Smooth muscle cell (in vitro differentiated cells): Measurements from ENCODE around the gene GALNT6. TPM values are rescaled to one million over a fixed set of nuclear protein-coding genes. Genes with fewer than 3 reads are reported as not detected.

Experiments used
- DNase-seq: peaks from one replicate; lab custom pipeline; 2025; ENCODE audit not compliant: unreplicated experiment; lab: John Stamatoyannopoulos, UW
- H2AFZ ChIP-seq: fragments of 200-600 bp; sonication (generic); 2 replicates; pipeline ENCODE4 v1.6.0; 2016; ENCODE audit warnings: antibody characterized with exemption, low read depth, mild to moderate bottlenecking
- H3F3A ChIP-seq: fragments of 200-600 bp; sonication (generic); 2 replicates; pipeline ENCODE4 v1.6.0; 2017; ENCODE audit warnings: antibody characterized with exemption, low read depth
- H3K27ac ChIP-seq: fragments of 200-600 bp; sonication (generic); 2 replicates; pipeline ENCODE4 v1.5.1; 2016; ENCODE audit warnings: low read depth, mild to moderate bottlenecking
- H3K27me3 ChIP-seq: fragments of 200-600 bp; sonication (generic); 2 replicates; pipeline ENCODE4 v1.6.1; 2016; ENCODE audit warnings: low read depth, mild to moderate bottlenecking
- H3K36me3 ChIP-seq: fragments of 200-600 bp; sonication (generic); 2 replicates; pipeline ENCODE4 v1.5.1; 2016; ENCODE audit warnings: low read depth
- H3K4me1 ChIP-seq: fragments of 200-600 bp; sonication (generic); 2 replicates; pipeline ENCODE4 v1.5.1; 2016; ENCODE audit warnings: low read depth
- H3K4me2 ChIP-seq: fragments of 200-600 bp; sonication (generic); 2 replicates; pipeline ENCODE4 v1.6.0; 2016; ENCODE audit warnings: mild to moderate bottlenecking
- H3K4me3 ChIP-seq: fragments of 200-600 bp; sonication (generic); 2 replicates; pipeline ENCODE4 v1.5.1; 2016; ENCODE audit warnings: mild to moderate bottlenecking
- H3K79me2 ChIP-seq: fragments of 200-600 bp; sonication (generic); 2 replicates; pipeline ENCODE4 v1.6.0; 2016; ENCODE audit warnings: low read depth, mild to moderate bottlenecking
- H3K9ac ChIP-seq: fragments of 200-600 bp; sonication (generic); 2 replicates; pipeline ENCODE4 v1.6.0; 2016; ENCODE audit warnings: low read depth
- H3K9me3 ChIP-seq: fragments of 200-600 bp; sonication (generic); replicated peaks from 2 replicates; pipeline ENCODE4 v1.5.1; 2016; ENCODE audit warnings: low read depth
- H4K20me1 ChIP-seq: fragments of 200-600 bp; sonication (generic); 2 replicates; pipeline ENCODE4 v1.6.0; 2016; ENCODE audit warnings: low read depth
- WGBS: methylation state at CpG from one replicate; pipeline ENCODE4 v1.1.7; 2016; ENCODE audit warnings: low lambda C conversion rate; 5-methylcytosine and 5-hydroxymethylcytosine counted together
- polyA plus RNA-seq: library from polyadenylated mRNA; unstranded; fragments of >200 nt; fragmentation: Nextera tagmentation; extraction: Ambion mirVana; gene quantifications from 2 replicates; pipeline ENCODE4 v1.2.1, GENCODE V29; 2016
- total RNA-seq: library from RNA; depleted of rRNA; stranded (reverse); fragments of >200 nt; gene quantifications from 2 replicates; pipeline ENCODE4 v1.2.3, GENCODE V29; 2014
- TF ChIP-seq, protein P1 (sequence below): fragments of 200-600 bp; sonication (generic); IDR thresholded peaks from 2 replicates; pipeline ENCODE4 v1.5.1; 2017; ENCODE audit warnings: borderline replicate concordance, mild to moderate bottlenecking, antibody characterized with exemption; ENCODE audit not compliant: insufficient read depth, poor library complexity, severe bottlenecking

Gene GALNT6
- total and polyA plus RNA-seq, 2 experiments from 2014 or later: 7.8 to 55.6 TPM

- no peaks in the 10 kb centered on the region for H4K20me1 ChIP-seq
- no peak for DNase-seq
- H3K4me3 ChIP-seq: no peak overlapping the region
- no peak overlapping the region for H3K9ac ChIP-seq
- H3K27me3 ChIP-seq: no peaks in the 10 kb centered on the region
- H3K36me3 ChIP-seq: no peaks in the 10 kb centered on the region
- H2AFZ ChIP-seq: no peak overlapping the region
- no peaks in the 10 kb centered on the region for H3K9me3 ChIP-seq
- WGBS: 100% methylated on average over 1 of the region's 1 CpG
- H3F3A ChIP-seq: no peaks in the 10 kb centered on the region
- H3K27ac ChIP-seq: no peak overlapping the region
- H3K4me2 ChIP-seq: no peak overlapping the region
- no peaks in the 10 kb centered on the region for H3K79me2 ChIP-seq
- H3K4me1 ChIP-seq: no peaks in the 10 kb centered on the region
- TF ChIP-seq, protein P1, sequence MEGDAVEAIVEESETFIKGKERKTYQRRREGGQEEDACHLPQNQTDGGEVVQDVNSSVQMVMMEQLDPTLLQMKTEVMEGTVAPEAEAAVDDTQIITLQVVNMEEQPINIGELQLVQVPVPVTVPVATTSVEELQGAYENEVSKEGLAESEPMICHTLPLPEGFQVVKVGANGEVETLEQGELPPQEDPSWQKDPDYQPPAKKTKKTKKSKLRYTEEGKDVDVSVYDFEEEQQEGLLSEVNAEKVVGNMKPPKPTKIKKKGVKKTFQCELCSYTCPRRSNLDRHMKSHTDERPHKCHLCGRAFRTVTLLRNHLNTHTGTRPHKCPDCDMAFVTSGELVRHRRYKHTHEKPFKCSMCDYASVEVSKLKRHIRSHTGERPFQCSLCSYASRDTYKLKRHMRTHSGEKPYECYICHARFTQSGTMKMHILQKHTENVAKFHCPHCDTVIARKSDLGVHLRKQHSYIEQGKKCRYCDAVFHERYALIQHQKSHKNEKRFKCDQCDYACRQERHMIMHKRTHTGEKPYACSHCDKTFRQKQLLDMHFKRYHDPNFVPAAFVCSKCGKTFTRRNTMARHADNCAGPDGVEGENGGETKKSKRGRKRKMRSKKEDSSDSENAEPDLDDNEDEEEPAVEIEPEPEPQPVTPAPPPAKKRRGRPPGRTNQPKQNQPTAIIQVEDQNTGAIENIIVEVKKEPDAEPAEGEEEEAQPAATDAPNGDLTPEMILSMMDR: no peak
These were observed 79.8 kb downstream of the GALNT6 start for GRCh38 chr12:51311389-51311788.

DNA sequence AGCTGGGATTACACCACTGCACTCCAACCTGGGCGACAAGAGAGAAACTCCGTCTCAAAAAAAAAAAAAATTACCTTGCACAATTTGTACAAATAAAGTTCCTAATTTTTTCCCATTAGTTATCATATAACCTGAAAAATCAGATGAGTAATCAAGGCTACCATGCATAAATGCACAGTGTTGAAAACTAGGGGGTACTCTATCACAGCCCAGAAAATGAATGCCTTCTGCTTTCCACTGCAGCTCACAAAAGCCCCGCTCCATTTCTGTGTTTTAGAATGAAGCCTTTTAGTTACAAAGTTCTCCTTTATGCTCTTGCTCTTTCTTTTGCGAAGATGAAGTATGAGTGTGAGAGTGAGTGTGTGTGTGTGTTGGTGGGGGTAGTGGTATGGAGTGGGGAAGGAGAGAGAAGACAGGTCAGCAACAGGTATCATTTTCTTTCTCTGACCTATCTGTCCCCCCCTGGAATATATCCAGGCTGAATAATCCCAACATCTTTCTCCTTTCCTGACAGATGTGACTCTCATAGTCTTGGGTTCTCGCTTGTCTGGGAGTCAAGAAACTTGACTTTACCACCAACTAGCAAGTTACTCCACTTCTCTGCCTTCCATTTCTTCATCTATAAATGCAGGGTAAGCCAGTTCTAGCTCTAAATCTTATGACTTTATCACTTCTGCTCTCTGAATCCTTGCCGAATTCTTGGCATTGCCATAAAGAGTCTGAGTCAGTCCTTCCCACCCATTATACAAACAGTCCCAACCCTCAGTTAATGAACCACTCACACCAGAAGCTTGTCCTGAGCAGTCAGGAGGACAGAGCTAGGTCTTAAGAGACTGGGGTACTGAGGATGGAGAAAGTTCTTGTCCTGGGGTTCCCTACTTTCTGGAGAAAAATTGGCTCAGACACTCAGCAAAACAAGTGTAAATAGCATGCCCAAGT, 83.3 kb downstream of the GALNT6 start:
- DNase-seq: no peak
- TF ChIP-seq, protein P1: no peak
- Histone ChIP-seq H3K4me2 (peak overlapping the region; percentile 23), H3K4me3 (no peak overlapping the region), H3K79me2 (no peaks in the 10 kb centered on the region), H3K9me3 (no peaks in the 10 kb centered on the region), H2AFZ (no peak overlapping the region), H4K20me1 (no peaks in the 10 kb centered on the region), H3K4me1 (no peaks in the 10 kb centered on the region), H3K36me3 (no peaks in the 10 kb centered on the region), H3F3A (no peaks in the 10 kb centered on the region), H3K27me3 (no peaks in the 10 kb centered on the region), H3K27ac (no peak overlapping the region), H3K9ac (no peak overlapping the region)
- 77% methylated on average over 6 of the region's 6 CpGs for WGBS

- Histone ChIP-seq H3K36me3 (no peaks in the 10 kb centered on the region), H3K27ac (no peak overlapping the region), H3K27me3 (no peaks in the 10 kb centered on the region), H3K4me1 (no peaks in the 10 kb centered on the region), H2AFZ (no peak overlapping the region), H3K9ac (no peak overlapping the region), H3K9me3 (no peaks in the 10 kb centered on the region), H3F3A (no peaks in the 10 kb centered on the region), H3K4me3 (no peak overlapping the region), H4K20me1 (no peaks in the 10 kb centered on the region), H3K4me2 (no peak overlapping the region), H3K79me2 (no peaks in the 10 kb centered on the region)
- TF ChIP-seq, protein P1: no peak
- 93% methylated on average over 5 of the region's 5 CpGs for WGBS
- no peak for DNase-seq
These were observed 84.7 kb downstream of the GALNT6 start for GRCh38 chr12:51306507-51306906.

Other genes with a start within 250 kb of the GALNT6 start
- gene TFCP2, start 218.3 kb downstream of the GALNT6 start, total RNA-seq: 12.4 and 13.4 TPM in 2 replicates
- 8.8 and 16.2 TPM in 2 replicates for gene TFCP2, start 218.3 kb downstream of the GALNT6 start, polyA plus RNA-seq
- gene POU6F1, start 173.3 kb downstream of the GALNT6 start, total RNA-seq: 4.2 and 4.6 TPM in 2 replicates
- gene POU6F1, start 173.3 kb downstream of the GALNT6 start, polyA plus RNA-seq: 7.6 and 7.9 TPM in 2 replicates
- 166 and 202 TPM in 2 replicates for gene DAZAP2, start 152.6 kb downstream of the GALNT6 start, total RNA-seq
- 208 and 216 TPM in 2 replicates for gene DAZAP2, start 152.6 kb downstream of the GALNT6 start, polyA plus RNA-seq
- gene SMAGP, start 121.0 kb downstream of the GALNT6 start, total RNA-seq: 9.0 and 11.7 TPM in 2 replicates
- 6.8 and 7.0 TPM in 2 replicates for gene SMAGP, start 121.0 kb downstream of the GALNT6 start, polyA plus RNA-seq
- gene BIN2, start 67.2 kb downstream of the GALNT6 start, total RNA-seq: not detected in 2 replicates
- gene BIN2, start 67.2 kb downstream of the GALNT6 start, polyA plus RNA-seq: not detected in 2 replicates
- gene CELA1, start 44.7 kb downstream of the GALNT6 start, total RNA-seq: not detected in 2 replicates
- not detected in 2 replicates for gene CELA1, start 44.7 kb downstream of the GALNT6 start, polyA plus RNA-seq
- gene SLC4A8, start 33.4 kb upstream of the GALNT6 start, total RNA-seq: 2.2 and 5.2 TPM in 2 replicates
- gene SLC4A8, start 33.4 kb upstream of the GALNT6 start, polyA plus RNA-seq: 1.00 and 1.3 TPM in 2 replicates
- 4.1 and 4.5 TPM in 2 replicates for gene SCN8A, start 199.8 kb upstream of the GALNT6 start, total RNA-seq
- 0.38 and 0.89 TPM in 2 replicates for gene SCN8A, start 199.8 kb upstream of the GALNT6 start, polyA plus RNA-seq